CD4-positive, alpha-beta T cell (primary cell): ENCODE measurements around the gene SLC25A52. TPM values are rescaled to one million over a fixed set of nuclear protein-coding genes. Genes with fewer than 3 reads are reported as not detected.
"Not testable (repeated sequence)": the region's sequence is repeated elsewhere in the genome, so short reads cannot be mapped to it uniquely, and the experiment has no call there.

ENCODE experiments used
- ATAC-seq: fragments of 200-7000 bp; cut with Tn5 transposase; one replicate; pipeline ENCODE4 v1.10.0; 2022; ENCODE audit warnings: mild to moderate bottlenecking; ENCODE audit not compliant: poor library complexity
- CTCF ChIA-PET: fragments of 350-600 bp; sonication (Branson Sonifier 250); formaldehyde crosslinking; loops from one replicate; lab custom pipeline; 2021; ENCODE audit warnings: antibody characterized with exemption, inconsistent platforms; lab: Charles Lee
- POLR2A ChIA-PET: fragments of 350-600 bp; sonication (Branson Sonifier 250); formaldehyde crosslinking; loops from one replicate; lab custom pipeline; 2021; ENCODE audit warnings: antibody characterized with exemption, inconsistent platforms; lab: Charles Lee
- DNase-seq, 14 experiments: peaks; one replicate each; pipeline ENCODE4 v3.0.0-alpha.2; 2013 to 2020; ENCODE audit warnings: mixed read lengths in 2 of 14
- H3K27ac ChIP-seq, 2 donors: one replicate each; pipeline versions ENCODE4 v1.5.1 to v1.7.0; 2013; ENCODE audit warnings: low read length in 2 of 2, low read depth in 1 of 2, mild to moderate bottlenecking in 1 of 2
- H3K27me3 ChIP-seq, 2 experiments: 1 replicate in 1 of 2; 2 replicates in 1 of 2; pipeline versions ENCODE4 v1.6.1 to v1.7.0; 2013; ENCODE audit warnings: low read length in 2 of 2, control low read depth in 1 of 2, mild to moderate bottlenecking in 1 of 2, moderate library complexity in 1 of 2; ENCODE audit not compliant: insufficient read depth in 2 of 2, control insufficient read depth in 1 of 2
- H3K36me3 ChIP-seq: one replicate; pipeline ENCODE4 v1.6.1; 2013; ENCODE audit warnings: low read length, control low read depth; ENCODE audit not compliant: insufficient read depth
- H3K4me1 ChIP-seq: one replicate; pipeline ENCODE4 v1.6.1; 2013; ENCODE audit warnings: low read length, control low read depth; ENCODE audit not compliant: insufficient read depth
- H3K4me3 ChIP-seq: one replicate; pipeline ENCODE4 v1.5.1; 2013; ENCODE audit warnings: mild to moderate bottlenecking, low read length, moderate library complexity
- H3K9me3 ChIP-seq, 2 experiments: 1 replicate in 1 of 2; 2 replicates in 1 of 2; pipeline versions ENCODE4 v1.6.1 to v1.7.0; 2013; ENCODE audit warnings: low read length in 2 of 2, mild to moderate bottlenecking in 2 of 2, control low read depth in 1 of 2, moderate library complexity in 1 of 2; ENCODE audit not compliant: control insufficient read depth in 1 of 2, insufficient read depth in 1 of 2
- H3K27ac Mint-ChIP-seq: one replicate; pipeline ENCODE4 v1.8.0; 2020; ENCODE audit warnings: mixed read lengths
- H3K27me3 Mint-ChIP-seq: one replicate; pipeline ENCODE4 v1.8.0; 2021; ENCODE audit warnings: mixed read lengths
- H3K36me3 Mint-ChIP-seq: one replicate; pipeline ENCODE4 v1.8.0; 2021; ENCODE audit warnings: low read depth, mixed read lengths
- H3K4me1 Mint-ChIP-seq: one replicate; pipeline ENCODE4 v1.8.0; 2021; ENCODE audit warnings: low read depth, mixed read lengths
- H3K4me3 Mint-ChIP-seq: one replicate; pipeline ENCODE4 v1.8.0; 2020; ENCODE audit warnings: mild to moderate bottlenecking, mixed read lengths
- H3K9me3 Mint-ChIP-seq: one replicate; pipeline ENCODE4 v1.8.0; 2020; ENCODE audit warnings: mixed read lengths
- CTCF ChIP-seq: fragments of 200-600 bp; IDR thresholded peaks from one replicate; pipeline ENCODE4 v1.8.0; 2022; ENCODE audit warnings: antibody characterized with exemption, mild to moderate bottlenecking
- intact Hi-C, 2 experiments: fragments of 100-400 bp; cut with DNase I in 1 of 2; cut with micrococcal nuclease in 1 of 2; formaldehyde crosslinking; loops; one replicate each; pipeline versions ENCODE4 v1.15.1 to v1.9.0; 2023 to 2025; cut with DNase I, micrococcal nuclease
- polyA plus RNA-seq, 2 donors: library from polyadenylated mRNA; unstranded; fragments of 120-200 nt; gene quantifications; one replicate each; pipeline ENCODE4 v1.2.1, GENCODE V29; 2013
- total RNA-seq, 174 experiments: library from RNA in 2 of 174; stranded (reverse) in 2 of 174; gene quantifications; one replicate each; pipeline ENCODE4 v1.2.3 and lab custom pipeline; 2021 to 2026

SLC25A52 gene
- total RNA-seq: not detected
- polyA plus RNA-seq (2013, experiment 1 of 2): not detected
- polyA plus RNA-seq (2013, experiment 2 of 2): 0.14 TPM
- total RNA-seq (lab: John Stamatoyannopoulos, UW): 0 to 0.47 (median 0.06) reads per million in 172 experiments

- no peak within 1 kb of the TSS for H3K4me3 ChIP-seq
- intact Hi-C loops: no loop called here
- no peak within 1 kb of the TSS for H3K27ac ChIP-seq
- ATAC-seq (no peak), DNase-seq (no peak)
- no peaks in the 10 kb centered on the region for H3K4me1 ChIP-seq
- H3K36me3 Mint-ChIP-seq: no peaks in the 10 kb centered on the region
- no peak within 1 kb of the TSS for H3K27ac Mint-ChIP-seq
- no peaks in the 10 kb centered on the region for H3K9me3 Mint-ChIP-seq
- TF ChIP-seq CTCF: no peak
- CTCF ChIA-PET: no interaction called here
- H3K27me3 ChIP-seq: no peaks in the 10 kb centered on the region
- H3K9me3 ChIP-seq: no peaks in the 10 kb centered on the region
- POLR2A ChIA-PET: no interaction called here
- H3K4me3 Mint-ChIP-seq: no peak within 1 kb of the TSS
- no peaks in the 10 kb centered on the region for H3K4me1 Mint-ChIP-seq
- H3K27me3 Mint-ChIP-seq: no peaks in the 10 kb centered on the region
- no peaks in the 10 kb centered on the region for H3K36me3 ChIP-seq
Observed at GRCh38 chr18:31760695-31761094, at the start of gene SLC25A52. Gene SLC25A52, minus strand, starts transcription at chr18:31760880. Its CDS starts 219 bp downstream, at chr18:31760661.

GRCh38 chr18:31809049-31809448 is 48.4 kb upstream of the SLC25A52 start:
- H3K9me3 ChIP-seq, ATAC-seq, H3K36me3 Mint-ChIP-seq, H3K4me3 ChIP-seq, H3K27me3 Mint-ChIP-seq, H3K4me1 Mint-ChIP-seq, POLR2A ChIA-PET, CTCF ChIA-PET, H3K27ac ChIP-seq, intact Hi-C loops, H3K27ac Mint-ChIP-seq, H3K4me1 ChIP-seq, H3K27me3 ChIP-seq, DNase-seq, H3K36me3 ChIP-seq, H3K9me3 Mint-ChIP-seq, H3K4me3 Mint-ChIP-seq: not testable (repeated sequence)

GRCh38 chr18:31801078-31801477 is 40.4 kb upstream of the SLC25A52 start:
- Histone ChIP-seq H3K9me3 (no peaks in the 10 kb centered on the region), H3K4me1 (no peaks in the 10 kb centered on the region), H3K36me3 (no peaks in the 10 kb centered on the region), H3K27ac (no peak overlapping the region), H3K27me3 (no peaks in the 10 kb centered on the region), H3K4me3 (no peak overlapping the region)
- POLR2A ChIA-PET: no interaction called here
- no peak overlapping the region for H3K4me3 Mint-ChIP-seq
- no peak overlapping the region for H3K27ac Mint-ChIP-seq
- DNase-seq: no peak
- no peaks in the 10 kb centered on the region for H3K27me3 Mint-ChIP-seq
- no peak for TF ChIP-seq CTCF
- CTCF ChIA-PET: no interaction called here
- H3K9me3 Mint-ChIP-seq: no peaks in the 10 kb centered on the region
- no peaks in the 10 kb centered on the region for H3K4me1 Mint-ChIP-seq
- intact Hi-C loops: no loop called here
- ATAC-seq: no peak
- no peaks in the 10 kb centered on the region for H3K36me3 Mint-ChIP-seq

GRCh38 chr18:31799257-31799656 is 38.6 kb upstream of the SLC25A52 start:
- H3K27me3 Mint-ChIP-seq, H3K27ac Mint-ChIP-seq, POLR2A ChIA-PET, H3K4me3 ChIP-seq, H3K9me3 Mint-ChIP-seq, intact Hi-C loops, ATAC-seq, H3K27me3 ChIP-seq, H3K36me3 Mint-ChIP-seq, H3K4me1 Mint-ChIP-seq, DNase-seq, H3K4me1 ChIP-seq, H3K4me3 Mint-ChIP-seq, H3K9me3 ChIP-seq, CTCF ChIA-PET, H3K36me3 ChIP-seq, H3K27ac ChIP-seq: not testable (repeated sequence)
